Left ventricle myocardium inferior (tissue), 1 donor: ENCODE results near the gene BLOC1S4. TPM values are rescaled to one million over a fixed set of nuclear protein-coding genes. Genes with fewer than 3 reads are reported as not detected.

Experiments used
- DNase-seq: peaks from one replicate; pipeline ENCODE4 v3.0.0-alpha.2; 2020
- H3K27ac ChIP-seq: fragments of 200-600 bp; replicated peaks from 2 replicates; pipeline ENCODE4 v1.8.0; 2021
- H3K27me3 ChIP-seq: fragments of 200-600 bp; 2 replicates; pipeline ENCODE4 v1.8.0; 2021; ENCODE audit warnings: low read depth
- H3K36me3 ChIP-seq: fragments of 200-600 bp; 2 replicates; pipeline ENCODE4 v1.8.0; 2021
- H3K4me1 ChIP-seq: fragments of 200-600 bp; 2 replicates; pipeline ENCODE4 v1.8.0; 2021
- H3K4me3 ChIP-seq: fragments of 200-600 bp; 2 replicates; pipeline ENCODE4 v1.8.0; 2021; ENCODE audit warnings: mild to moderate bottlenecking, moderate library complexity
- H3K9me3 ChIP-seq: fragments of 200-600 bp; replicated peaks from 2 replicates; pipeline ENCODE4 v1.8.0; 2021
- CTCF ChIP-seq: fragments of 200-600 bp; IDR thresholded peaks from 2 replicates; pipeline ENCODE4 v1.8.0; 2021; ENCODE audit warnings: antibody characterized with exemption, mild to moderate bottlenecking, borderline replicate concordance
- intact Hi-C: fragments of 100-400 bp; cut with micrococcal nuclease; formaldehyde crosslinking; loops from one replicate; pipeline ENCODE4 v1.11.0; 2022
- total RNA-seq: library from RNA; stranded (reverse); fragmentation: NEBNext Ultra II Directional; extraction: Animal tissue kit (Norgen Biotek cat#: 25700); gene quantifications from one replicate; pipeline ENCODE4 v1.2.1, GENCODE V29; 2021
- donor health status: DM: no; HTN: yes; CAD: no; lungs with severe emphysema.

The BLOC1S4 gene
- total RNA-seq, 1 donor from 2014 or later, result 7.1 TPM

DNA sequence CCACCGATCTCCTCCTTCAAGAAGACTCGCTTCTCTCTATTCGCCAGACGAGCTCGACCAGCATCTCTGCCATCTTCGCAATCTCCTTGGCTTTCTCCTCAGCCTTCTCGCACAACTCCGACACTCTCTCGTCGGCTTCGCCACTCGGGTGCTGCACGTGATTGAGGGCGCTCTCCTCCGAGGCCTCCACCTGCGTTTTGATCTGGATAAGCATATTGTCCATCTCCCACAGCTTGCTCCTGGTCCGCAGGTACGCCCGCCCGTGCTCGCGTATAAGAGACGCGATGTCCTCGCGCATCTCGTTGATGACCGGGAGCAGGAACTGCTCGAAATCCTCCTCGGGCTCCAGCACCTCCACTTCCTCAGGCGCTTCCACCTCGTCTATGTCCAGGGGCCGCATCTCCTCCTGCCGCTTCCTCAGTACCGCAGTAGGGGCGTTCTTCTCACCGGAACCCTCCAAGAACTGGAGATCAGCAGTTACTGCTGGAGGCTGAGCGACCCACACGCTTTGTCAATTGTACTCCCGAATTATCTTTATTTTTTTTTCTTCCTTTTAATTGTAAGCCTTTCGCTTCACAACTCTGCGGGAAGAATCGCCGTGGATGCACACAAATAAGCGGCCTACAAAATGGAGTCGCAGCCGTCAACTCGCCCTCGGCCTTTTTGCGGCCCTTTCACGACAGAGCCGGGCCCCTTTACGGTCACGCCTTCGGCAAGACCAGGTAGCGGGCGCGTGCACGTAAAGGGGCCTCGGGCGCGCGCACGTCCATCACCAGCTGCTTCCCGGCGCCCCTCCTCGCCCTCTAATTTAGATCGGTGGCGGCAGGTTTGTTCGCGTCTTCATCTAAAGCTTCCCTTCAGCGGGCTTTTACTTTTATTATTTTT lies 6.5 kb upstream of the BLOC1S4 start, which contains the start of gene MRFAP1L1:
MRFAP1L1 (minus strand) TSS at position 636 of the 885 bp plus-strand sequence; CDS start at position 400, 236 bp downstream.
- Histone ChIP-seq H3K36me3 (peaks cover 23% of the 10 kb centered on the region), H3K27ac (peak within 1 kb of the TSS; percentile 93), H3K9me3 (no peaks in the 10 kb centered on the region), H3K4me1 (peaks cover 60% of the 10 kb centered on the region), H3K4me3 (peak within 1 kb of the TSS; percentile 99), H3K27me3 (no peaks in the 10 kb centered on the region)
- TF ChIP-seq CTCF, result peak; percentile 30
- peak; percentile 98 for DNase-seq
- intact Hi-C loops, result loop anchor here (2.0 kb wide), 1 partner anchor 67 kb away; no protein-coding TSS in a partner anchor

- Histone ChIP-seq H3K27ac (peak overlapping the region; percentile 93), H3K9me3 (no peaks in the 10 kb centered on the region), H3K36me3 (peaks cover 19% of the 10 kb centered on the region), H3K4me1 (peaks cover 54% of the 10 kb centered on the region), H3K27me3 (no peaks in the 10 kb centered on the region), H3K4me3 (peak overlapping the region; percentile 99)
- no peak for TF ChIP-seq CTCF
- no peak for DNase-seq
- intact Hi-C loops, result no loop called here
Observed at GRCh38 chr4:6710282-6710681, 5.7 kb upstream of the BLOC1S4 start.

DNA sequence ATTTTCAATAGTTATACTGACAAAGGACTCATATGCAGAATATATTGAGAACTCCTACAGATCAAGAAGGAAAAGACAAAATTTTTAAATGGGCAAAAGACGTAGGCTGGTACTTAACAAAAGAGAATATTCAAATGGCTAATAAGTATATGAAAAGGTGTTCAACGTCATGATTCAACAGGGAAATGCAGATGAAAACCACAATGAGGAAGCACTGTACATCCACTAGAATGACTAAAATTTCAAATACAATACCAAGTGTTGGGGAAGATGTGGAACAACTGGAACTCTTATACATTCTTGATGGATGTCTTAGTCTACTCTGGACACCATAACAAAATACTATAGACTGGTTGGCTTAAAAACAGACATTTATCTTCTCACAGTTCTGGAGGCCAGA lies 5.0 kb upstream of the BLOC1S4 start:
- DNase-seq, result no peak
- no peak overlapping the region for H3K4me3 ChIP-seq
- no peaks in the 10 kb centered on the region for H3K9me3 ChIP-seq
- H3K27me3 ChIP-seq, result no peaks in the 10 kb centered on the region
- H3K27ac ChIP-seq, result no peak overlapping the region
- H3K4me1 ChIP-seq, result peaks cover 52% of the 10 kb centered on the region
- H3K36me3 ChIP-seq, result peaks cover 14% of the 10 kb centered on the region
- intact Hi-C loops, result no loop called here
- no peak for TF ChIP-seq CTCF

GRCh38 chr4:6714954-6715353 lies 1.0 kb upstream of the BLOC1S4 start:
- no peak for DNase-seq
- H3K27ac ChIP-seq, result no peak overlapping the region
- H3K4me3 ChIP-seq, result no peak overlapping the region
- H3K36me3 ChIP-seq, result no peaks in the 10 kb centered on the region
- intact Hi-C loops, result loop anchor here (5.0 kb wide), 1 partner anchor 157 kb away; no protein-coding TSS in a partner anchor
- H3K27me3 ChIP-seq, result no peaks in the 10 kb centered on the region
- H3K4me1 ChIP-seq, result peaks cover 41% of the 10 kb centered on the region
- no peak for TF ChIP-seq CTCF
- H3K9me3 ChIP-seq, result no peaks in the 10 kb centered on the region

DNA sequence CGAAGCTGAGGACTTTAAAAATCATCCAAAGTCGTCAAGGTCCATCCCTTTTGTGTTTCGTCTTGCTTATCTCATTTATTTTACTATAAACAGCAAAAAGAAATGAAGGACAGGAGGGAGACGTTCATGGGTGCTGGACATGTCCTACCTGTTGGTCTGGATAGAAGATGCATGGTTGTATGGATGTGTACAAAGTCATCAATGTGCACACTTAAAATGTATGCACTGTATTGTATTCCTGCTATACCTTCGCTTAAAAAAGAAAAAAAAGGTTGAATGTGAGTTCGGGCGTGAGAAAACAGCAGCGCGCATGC lies 313 bp upstream of the BLOC1S4 start:
- Histone ChIP-seq H3K36me3 (no peaks in the 10 kb centered on the region), H3K4me3 (peak overlapping the region; percentile 81), H3K27ac (peak overlapping the region; percentile 98), H3K4me1 (peaks cover 41% of the 10 kb centered on the region), H3K9me3 (no peaks in the 10 kb centered on the region), H3K27me3 (no peaks in the 10 kb centered on the region)
- intact Hi-C loops, result loop anchor here (5.0 kb wide), 1 partner anchor 157 kb away; no protein-coding TSS in a partner anchor
- TF ChIP-seq CTCF, result no peak
- no peak for DNase-seq
